ENCODE data around the gene PAPPA2. TPM values are rescaled to one million over a fixed set of nuclear protein-coding genes. Genes with fewer than 3 reads are reported as not detected.

PAPPA2 gene
- total RNA-seq, 1 experiment from 2014 or later: 0.81 TPM

GRCh38 chr1:176445402-176445801 lies 17.6 kb upstream of the PAPPA2 start:
- no CpG with 5 or more reads among the region's 2 CpGs for whole genome bisulfite sequencing (ENCODE audit: extremely low coverage, insufficient read length, low lambda C conversion rate)
- H2BK12ac ChIP-seq (ENCODE audit: insufficient read length, low read depth, low read length): no peak overlapping the region
- H3K9me3 ChIP-seq (ENCODE audit: control insufficient read depth, low read depth, low read length): no peaks in the 10 kb centered on the region
- no peak overlapping the region for H3K23ac ChIP-seq (ENCODE audit: insufficient read length, low read depth, low read length)
- Mint-ChIP-seq H3K4me3 (no peak overlapping the region), H3K4me1 (no peaks in the 10 kb centered on the region; a peak in 1 of 4 replicates), H3K36me3 (ENCODE audit: insufficient read depth in 1 of 3, low read depth in 3 of 3) (no peaks in the 10 kb centered on the region), H3K27me3 (ENCODE audit: low read depth) (peaks cover 4% of the 10 kb centered on the region), H3K27ac (no peak overlapping the region), H3K9me3 (no peaks in the 10 kb centered on the region)
- no peak overlapping the region for H4K8ac ChIP-seq (replicated peaks; ENCODE audit: insufficient read length, low read depth, low read length)
- no peak overlapping the region for H2BK15ac ChIP-seq (ENCODE audit: low read depth, low read length)
- H3K18ac ChIP-seq (ENCODE audit: insufficient read length, low read depth, low read length): no peak overlapping the region
- no peak for TF ChIP-seq CTCF (conservative IDR thresholded peaks at IDR 0.05)
- no peak overlapping the region for H3K9ac ChIP-seq (ENCODE audit: extremely low read depth, insufficient read length, low read length)
- H2AK5ac ChIP-seq (ENCODE audit: insufficient read length, low read length): no peak overlapping the region
- H3K79me2 ChIP-seq (ENCODE audit: insufficient read depth, low read length): no peaks in the 10 kb centered on the region
- no peak overlapping the region for H2AFZ ChIP-seq (ENCODE audit: low read length)
- H3K27me3 ChIP-seq (ENCODE audit: insufficient read depth, low read length): no peaks in the 10 kb centered on the region
- H3K23me2 ChIP-seq (ENCODE audit: insufficient read length, low read depth, low read length, poor library complexity, severe bottlenecking): no peaks in the 10 kb centered on the region
- H4K91ac ChIP-seq (ENCODE audit: insufficient read length, low read depth, low read length): no peak overlapping the region
- no peak overlapping the region for H3K14ac ChIP-seq (ENCODE audit: insufficient read depth, low read length)
- H4K20me1 ChIP-seq (ENCODE audit: control insufficient read depth, insufficient read depth, insufficient read length): no peaks in the 10 kb centered on the region
- H3K4me1 ChIP-seq (ENCODE audit: insufficient read depth, low read length): no peaks in the 10 kb centered on the region
- H3K56ac ChIP-seq (ENCODE audit: insufficient read length, low read depth, low read length): no peak overlapping the region
- H3K27ac ChIP-seq (ENCODE audit: insufficient read length, low read depth, low read length): no peak overlapping the region
- H2BK5ac ChIP-seq (ENCODE audit: insufficient read length, low read length): no peak overlapping the region
- no peak overlapping the region for H3K4ac ChIP-seq (ENCODE audit: low read depth, low read length)
- H2BK20ac ChIP-seq (ENCODE audit: low read depth, low read length, poor library complexity, severe bottlenecking): no peak overlapping the region
- no peak overlapping the region for H3T11ph ChIP-seq (ENCODE audit: low read length)
- no peak overlapping the region for H4K5ac ChIP-seq (ENCODE audit: insufficient read length, low read depth, low read length)
- no peak overlapping the region for H3K4me2 ChIP-seq (ENCODE audit: insufficient read depth, insufficient read length, low read length)
- DNase-seq: no peak
- H3K79me1 ChIP-seq (ENCODE audit: insufficient read depth, low read depth, low read length, poor library complexity, severe bottlenecking): no peaks in the 10 kb centered on the region
- no peak overlapping the region for H2BK120ac ChIP-seq (ENCODE audit: low read depth, low read length, poor library complexity, severe bottlenecking)
